Glutamatergic neuron (in vitro differentiated cells): Measurements from ENCODE around the gene CMTM1. TPM values are rescaled to one million over a fixed set of nuclear protein-coding genes. Genes with fewer than 3 reads are reported as not detected.

Experiments
- DNase-seq: peaks from one replicate; pipeline ENCODE4 v3.0.0; 2022
- H3K27ac Mint-ChIP-seq: one replicate; pipeline ENCODE4 v1.8.0; 2020; ENCODE audit warnings: mild to moderate bottlenecking, mixed read lengths, inconsistent platforms; ENCODE audit not compliant: unreplicated experiment
- H3K27me3 Mint-ChIP-seq: one replicate; pipeline ENCODE4 v1.8.0; 2020; ENCODE audit warnings: mild to moderate bottlenecking, moderate library complexity, mixed read lengths, inconsistent platforms; ENCODE audit not compliant: unreplicated experiment
- H3K36me3 Mint-ChIP-seq: one replicate; pipeline ENCODE4 v1.8.0; 2020; ENCODE audit warnings: mild to moderate bottlenecking, mixed read lengths, inconsistent platforms; ENCODE audit not compliant: unreplicated experiment
- H3K4me1 Mint-ChIP-seq: one replicate; pipeline ENCODE4 v1.8.0; 2020; ENCODE audit warnings: mild to moderate bottlenecking, low read depth, mixed read lengths, inconsistent platforms; ENCODE audit not compliant: unreplicated experiment
- H3K4me3 Mint-ChIP-seq: one replicate; pipeline ENCODE4 v1.8.0; 2020; ENCODE audit warnings: mild to moderate bottlenecking, mixed read lengths, inconsistent platforms; ENCODE audit not compliant: unreplicated experiment
- H3K9me3 Mint-ChIP-seq: one replicate; pipeline ENCODE4 v1.8.0; 2020; ENCODE audit warnings: mild to moderate bottlenecking, moderate library complexity, mixed read lengths, inconsistent platforms; ENCODE audit not compliant: unreplicated experiment
- total RNA-seq: library from RNA; stranded (reverse); fragmentation: NEBNext Ultra II Directional; extraction: Animal tissue kit (Norgen Biotek cat#: 25700); gene quantifications from one replicate; pipeline ENCODE4 v1.2.1, GENCODE V29; 2021; ENCODE audit not compliant: unreplicated experiment
- TF ChIP-seq, protein P1 (sequence below): fragments of 200-600 bp; sonication (generic); IDR thresholded peaks from one replicate; pipeline ENCODE4 v1.5.0; 2021; ENCODE audit not compliant: partially characterized antibody, unreplicated experiment

Gene CMTM1
- total RNA-seq, 1 donor from 2014 or later, result 5.0 TPM

DNA sequence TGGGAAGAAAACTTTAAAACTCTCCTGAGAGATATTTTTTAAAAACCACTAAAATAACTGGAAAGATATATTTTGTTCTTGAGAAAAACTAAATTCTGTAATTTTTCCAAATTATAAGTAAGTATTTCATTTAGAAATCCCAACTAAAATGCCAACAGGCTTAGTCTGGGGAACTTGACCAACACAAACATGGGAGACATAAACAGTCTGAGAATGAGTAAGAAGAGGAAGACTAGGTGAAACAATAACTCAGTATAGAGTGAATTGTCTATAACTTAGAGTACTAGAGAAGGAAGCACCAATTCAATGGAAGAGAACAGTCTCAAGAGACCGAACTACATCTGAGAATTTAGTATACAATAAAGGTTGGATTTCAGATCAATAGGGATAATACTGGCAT, 2.9 kb downstream of the CMTM1 start:
- Mint-ChIP-seq H3K27ac (no peak overlapping the region), H3K36me3 (no peaks in the 10 kb centered on the region), H3K9me3 (no peaks in the 10 kb centered on the region), H3K4me3 (no peak overlapping the region), H3K27me3 (peaks cover 2% of the 10 kb centered on the region), H3K4me1 (no peaks in the 10 kb centered on the region)
- DNase-seq, result no peak
- TF ChIP-seq, protein P1, sequence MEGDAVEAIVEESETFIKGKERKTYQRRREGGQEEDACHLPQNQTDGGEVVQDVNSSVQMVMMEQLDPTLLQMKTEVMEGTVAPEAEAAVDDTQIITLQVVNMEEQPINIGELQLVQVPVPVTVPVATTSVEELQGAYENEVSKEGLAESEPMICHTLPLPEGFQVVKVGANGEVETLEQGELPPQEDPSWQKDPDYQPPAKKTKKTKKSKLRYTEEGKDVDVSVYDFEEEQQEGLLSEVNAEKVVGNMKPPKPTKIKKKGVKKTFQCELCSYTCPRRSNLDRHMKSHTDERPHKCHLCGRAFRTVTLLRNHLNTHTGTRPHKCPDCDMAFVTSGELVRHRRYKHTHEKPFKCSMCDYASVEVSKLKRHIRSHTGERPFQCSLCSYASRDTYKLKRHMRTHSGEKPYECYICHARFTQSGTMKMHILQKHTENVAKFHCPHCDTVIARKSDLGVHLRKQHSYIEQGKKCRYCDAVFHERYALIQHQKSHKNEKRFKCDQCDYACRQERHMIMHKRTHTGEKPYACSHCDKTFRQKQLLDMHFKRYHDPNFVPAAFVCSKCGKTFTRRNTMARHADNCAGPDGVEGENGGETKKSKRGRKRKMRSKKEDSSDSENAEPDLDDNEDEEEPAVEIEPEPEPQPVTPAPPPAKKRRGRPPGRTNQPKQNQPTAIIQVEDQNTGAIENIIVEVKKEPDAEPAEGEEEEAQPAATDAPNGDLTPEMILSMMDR, result no peak

DNA sequence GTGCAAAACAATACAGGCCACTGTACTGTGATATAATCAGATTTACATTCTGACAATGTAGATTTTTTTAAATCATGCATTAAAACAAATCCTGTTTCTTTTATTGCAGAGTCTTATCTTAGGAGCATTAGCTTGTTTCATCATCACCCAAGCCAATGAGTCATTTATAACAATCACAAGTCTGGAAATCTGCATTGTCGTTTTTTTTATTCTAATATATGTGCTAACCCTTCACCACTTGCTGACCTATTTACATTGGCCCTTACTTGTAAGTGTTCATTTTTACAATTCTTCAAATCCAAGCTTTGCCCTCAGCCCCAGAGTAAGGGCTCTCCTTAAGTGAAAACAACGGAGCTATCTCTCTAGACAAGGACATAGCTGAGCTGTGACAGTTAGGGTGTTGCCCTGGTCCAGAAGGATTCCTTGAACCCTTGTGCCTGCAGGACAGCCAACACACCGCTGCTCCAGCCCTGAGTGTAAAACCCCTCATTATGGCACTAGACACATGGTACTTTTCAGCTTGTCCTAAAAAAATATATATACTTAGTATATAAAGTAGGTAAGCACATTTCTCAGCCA, 3.7 kb downstream of the CMTM1 start:
- H3K27ac Mint-ChIP-seq, result no peak overlapping the region
- no peak for DNase-seq
- no peak overlapping the region for H3K4me3 Mint-ChIP-seq
- no peaks in the 10 kb centered on the region for H3K36me3 Mint-ChIP-seq
- no peaks in the 10 kb centered on the region for H3K9me3 Mint-ChIP-seq
- H3K27me3 Mint-ChIP-seq, result peaks cover 2% of the 10 kb centered on the region
- no peaks in the 10 kb centered on the region for H3K4me1 Mint-ChIP-seq
- TF ChIP-seq, protein P1, result no peak

DNA sequence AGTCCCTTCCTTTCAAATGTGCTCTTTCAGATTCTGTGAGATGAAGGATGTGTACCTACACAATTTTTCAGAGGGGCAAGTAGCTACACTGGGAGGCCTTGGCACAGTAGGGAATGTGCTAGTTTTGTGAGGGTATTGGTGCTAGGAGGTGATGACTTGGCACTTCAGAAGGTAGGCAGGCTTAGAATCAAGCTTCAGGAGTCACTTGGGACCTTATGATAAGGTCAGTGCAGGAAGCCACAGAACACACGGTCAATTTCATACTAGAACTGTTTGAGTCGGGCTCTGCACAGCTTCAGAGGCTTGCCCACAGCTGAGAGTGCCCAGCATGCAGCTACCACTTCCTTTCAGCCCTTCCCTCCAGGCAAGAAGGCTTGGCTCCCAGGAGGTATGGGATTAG, 6.1 kb downstream of the CMTM1 start:
- Mint-ChIP-seq H3K27ac (no peak overlapping the region), H3K9me3 (no peaks in the 10 kb centered on the region), H3K36me3 (no peaks in the 10 kb centered on the region)

DNA sequence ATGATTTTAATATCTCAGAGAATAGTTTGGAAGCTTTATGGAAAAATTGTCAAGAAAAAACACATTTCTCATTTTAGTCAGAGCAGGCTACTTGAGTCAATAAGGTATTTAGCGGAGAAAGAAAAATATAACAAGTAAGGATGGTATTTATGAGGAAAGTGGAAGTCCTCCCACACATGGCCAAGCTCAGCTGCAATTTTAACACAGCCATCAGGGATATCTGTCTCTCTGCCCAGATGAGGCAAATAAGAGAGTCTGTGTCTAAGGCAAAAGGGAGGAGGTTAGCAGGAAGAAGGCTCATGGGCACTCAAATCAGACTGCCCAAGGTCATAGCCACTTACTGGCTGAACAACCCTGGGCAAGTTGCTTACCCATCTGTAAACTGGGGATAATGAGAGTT, 7.8 kb downstream of the CMTM1 start:
- TF ChIP-seq, protein P1, result no peak
- H3K27me3 Mint-ChIP-seq, result peaks cover 14% of the 10 kb centered on the region
- H3K4me1 Mint-ChIP-seq, result no peaks in the 10 kb centered on the region
- no peak overlapping the region for H3K4me3 Mint-ChIP-seq
- no peaks in the 10 kb centered on the region for H3K9me3 Mint-ChIP-seq
- H3K27ac Mint-ChIP-seq, result no peak overlapping the region
- no peak for DNase-seq
- H3K36me3 Mint-ChIP-seq, result no peaks in the 10 kb centered on the region

More for the DNA sequence above, 6.1 kb downstream of the CMTM1 start:
- Mint-ChIP-seq H3K4me3 (no peak overlapping the region), H3K4me1 (no peaks in the 10 kb centered on the region), H3K27me3 (peaks cover 2% of the 10 kb centered on the region)
- TF ChIP-seq, protein P1, result no peak
- DNase-seq, result no peak

DNA sequence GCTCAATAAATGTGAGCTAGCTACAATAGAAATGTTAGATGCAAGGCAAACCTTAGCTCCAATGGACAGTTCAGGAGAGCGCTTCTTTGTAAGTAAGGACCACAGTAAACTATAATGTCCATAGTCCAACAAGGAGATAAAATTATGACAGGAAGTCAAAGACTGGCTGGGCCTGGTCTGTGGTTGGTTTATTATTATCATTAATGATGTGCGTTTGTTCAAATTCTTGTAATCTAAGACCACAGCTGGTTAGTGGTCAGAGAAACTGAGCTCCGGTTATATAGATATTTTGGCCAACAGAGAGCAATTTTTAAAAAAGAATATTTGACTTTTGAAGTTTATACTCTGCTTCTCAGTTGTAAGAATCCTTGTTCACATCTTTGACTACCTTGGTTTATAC, 8.3 kb downstream of the CMTM1 start:
- Mint-ChIP-seq H3K9me3 (no peaks in the 10 kb centered on the region), H3K36me3 (no peaks in the 10 kb centered on the region), H3K27ac (no peak overlapping the region), H3K4me3 (no peak overlapping the region), H3K4me1 (no peaks in the 10 kb centered on the region), H3K27me3 (peaks cover 14% of the 10 kb centered on the region)
- DNase-seq, result no peak
- TF ChIP-seq, protein P1, result no peak
